Measurements from ENCODE around the gene AMFR.
A peak's percentile ranks its signal among the peaks of the same experiment; 100 is the strongest.

Gene AMFR

DNA sequence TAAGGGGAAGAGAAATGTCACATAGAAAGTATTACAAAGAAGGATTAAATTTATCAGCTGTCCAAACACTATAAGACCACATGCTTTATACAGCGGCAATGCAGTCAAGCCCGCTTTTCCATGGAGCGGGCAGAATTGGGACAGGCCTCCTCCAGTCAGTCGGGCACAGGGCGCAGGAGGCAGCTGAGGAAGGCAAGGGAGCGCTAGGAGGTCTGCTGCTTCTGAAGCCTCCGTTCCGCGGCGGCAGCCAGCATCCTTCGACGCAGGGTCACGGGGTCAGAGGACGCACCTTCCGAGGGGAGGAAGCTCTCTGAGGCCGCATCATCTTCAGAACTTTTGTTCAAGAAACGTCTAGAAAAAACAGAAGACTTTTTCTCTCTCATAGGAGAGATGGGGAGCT lies 62.6 kb downstream of the AMFR start:
- DNase-seq (ENCODE audit: low spot score): no peak

GRCh38 chr16:56362057-56362655 lies 63.2 kb downstream of the AMFR start:
- no peak for DNase-seq (ENCODE audit: low spot score)

GRCh38 chr16:56360117-56361008 lies 65.0 kb downstream of the AMFR start:
- DNase-seq (ENCODE audit: low spot score): no peak

- DNase-seq (ENCODE audit: low spot score): no peak
These were observed 67.5 kb downstream of the AMFR start for GRCh38 chr16:56357765-56358322.

GRCh38 chr16:56357241-56357764 lies 68.0 kb downstream of the AMFR start:
- no peak for DNase-seq (ENCODE audit: low spot score)

GRCh38 chr16:56356276-56357240 lies 68.8 kb downstream of the AMFR start:
- peak; percentile 62 for DNase-seq (ENCODE audit: low spot score)

GRCh38 chr16:56355786-56356275 lies 69.5 kb downstream of the AMFR start:
- no peak for DNase-seq (ENCODE audit: low spot score)

GRCh38 chr16:56355221-56355620 lies 70.1 kb downstream of the AMFR start:
- DNase-seq (ENCODE audit: low spot score): no peak

DNA sequence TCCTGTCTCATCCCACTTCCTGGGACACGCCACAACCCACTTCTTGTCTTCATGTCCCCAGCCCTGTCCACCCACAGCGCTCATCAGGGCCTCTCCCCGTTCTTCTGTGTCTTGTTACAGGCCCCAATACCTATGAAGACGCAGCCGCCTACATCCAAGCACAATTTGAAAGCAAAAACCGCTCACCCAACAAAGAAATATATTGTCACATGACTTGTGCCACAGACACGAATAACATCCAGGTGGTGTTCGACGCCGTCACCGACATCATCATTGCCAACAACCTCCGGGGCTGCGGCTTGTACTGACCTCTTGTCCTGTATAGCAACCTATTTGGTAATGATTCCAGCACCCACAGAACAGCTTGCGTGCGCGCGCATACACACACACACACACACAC lies 70.6 kb downstream of the AMFR start:
- no peak for DNase-seq (ENCODE audit: low spot score)

DNA sequence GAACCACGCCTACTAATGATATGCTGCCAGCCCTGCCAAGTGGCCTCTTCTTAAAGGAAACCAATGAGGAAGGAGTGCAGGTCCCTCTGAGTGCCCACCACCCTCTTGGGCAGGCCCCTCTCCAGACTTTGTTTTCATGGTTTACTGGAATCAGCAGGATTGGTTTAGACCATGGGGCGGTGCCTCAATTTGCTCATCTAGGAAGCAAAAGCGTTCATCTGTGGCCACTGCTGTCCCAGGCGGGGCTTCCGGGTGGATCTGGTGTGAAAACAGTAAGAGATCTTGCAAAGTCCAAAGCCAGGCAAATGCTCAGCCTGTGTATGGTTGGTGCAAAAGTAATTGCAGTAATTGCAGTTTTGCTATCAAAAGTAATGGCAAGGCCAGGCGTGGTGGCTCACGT lies 71.3 kb downstream of the AMFR start:
- no peak for DNase-seq (ENCODE audit: low spot score)

- no peak for DNase-seq (ENCODE audit: low spot score)
These were observed 72.1 kb downstream of the AMFR start for GRCh38 chr16:56353054-56353921.

- no peak for DNase-seq (ENCODE audit: low spot score)
These were observed 72.8 kb downstream of the AMFR start for GRCh38 chr16:56352351-56353053.

DNA sequence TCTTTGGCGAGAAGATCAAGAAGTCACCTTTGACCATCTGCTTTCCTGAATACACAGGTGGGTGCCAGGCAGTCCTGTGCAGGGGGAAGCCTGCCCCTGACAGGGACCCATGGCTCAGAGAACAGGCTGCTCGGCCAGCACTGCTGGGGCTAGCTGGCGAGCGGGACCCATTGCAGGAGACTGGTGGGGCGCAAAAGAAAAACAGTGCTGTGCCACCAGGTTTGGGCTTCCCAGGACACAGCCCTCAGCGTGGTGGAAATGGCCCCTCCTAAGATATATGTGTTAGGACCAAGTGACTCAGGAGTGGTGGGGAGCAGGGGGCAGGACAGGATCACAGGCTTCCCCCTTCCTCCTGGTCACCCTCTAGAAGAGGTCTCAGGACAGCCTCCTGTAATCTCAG lies 73.9 kb downstream of the AMFR start:
- DNase-seq (ENCODE audit: low spot score): no peak

DNA sequence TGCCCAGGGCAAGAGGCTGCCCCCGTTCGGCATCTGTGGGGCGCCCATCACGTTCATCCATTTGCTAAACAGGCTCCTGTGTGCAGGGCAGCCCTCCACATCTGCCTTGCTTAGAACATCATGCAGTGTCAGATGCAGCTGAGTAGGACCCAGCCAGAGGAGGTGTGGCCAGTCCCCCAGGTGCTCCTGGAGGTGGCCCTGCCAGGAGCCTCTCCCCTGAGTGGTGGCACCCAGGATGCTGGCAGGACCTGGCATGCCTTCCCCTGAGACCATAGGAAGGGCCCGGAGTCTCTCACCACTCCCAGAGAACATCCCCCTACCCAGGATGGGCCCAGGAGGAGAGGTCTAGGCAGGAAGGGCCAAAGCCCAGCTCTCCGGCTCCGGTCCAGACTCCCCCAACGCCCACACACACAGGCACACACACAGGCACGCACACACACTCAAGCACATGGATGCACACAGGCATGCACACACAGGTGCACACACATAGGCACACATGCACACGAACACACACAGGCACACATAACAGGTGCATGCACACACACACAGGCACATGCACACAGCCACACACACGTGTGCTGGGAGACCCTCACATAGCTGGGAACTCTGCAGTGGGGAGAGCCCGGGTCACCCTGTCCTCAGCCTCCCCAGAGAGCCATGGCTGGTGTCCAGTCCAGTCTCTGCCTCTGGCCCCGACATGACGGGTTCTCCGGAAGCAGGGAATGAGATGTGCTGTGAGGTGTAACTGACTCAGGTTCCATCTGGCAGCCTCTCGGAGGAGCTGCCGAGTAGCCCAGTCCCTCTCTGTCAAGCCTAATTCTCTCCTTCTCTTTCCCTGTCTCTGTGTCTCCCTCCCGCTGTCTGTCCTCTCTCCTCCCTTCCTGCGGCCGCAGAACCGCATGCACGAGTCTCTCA lies 74.6 kb downstream of the AMFR start:
- DNase-seq (ENCODE audit: low spot score): no peak

DNA sequence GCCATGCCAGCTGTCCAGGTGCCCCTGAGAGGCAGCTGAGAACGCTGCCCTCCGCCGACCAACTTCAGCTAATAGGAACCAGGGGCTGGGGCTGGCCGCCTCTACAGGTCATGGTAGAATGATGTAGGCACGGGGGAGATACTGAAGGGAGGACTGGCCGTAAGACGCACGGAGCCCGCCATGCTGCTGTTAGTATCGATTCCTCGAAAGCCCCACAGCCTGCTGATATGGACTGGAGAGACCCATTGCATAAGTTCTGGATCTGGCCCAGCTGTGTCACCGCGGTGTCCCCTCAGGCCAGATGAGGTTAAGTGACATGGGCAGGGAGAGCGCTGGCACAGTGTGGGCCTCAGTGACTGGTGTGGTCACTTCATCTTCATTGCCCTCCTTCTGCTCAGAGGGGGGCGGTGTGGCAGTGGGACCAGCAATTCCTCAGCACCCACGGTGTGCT lies 75.6 kb downstream of the AMFR start:
- no peak for DNase-seq (ENCODE audit: low spot score)

DNA sequence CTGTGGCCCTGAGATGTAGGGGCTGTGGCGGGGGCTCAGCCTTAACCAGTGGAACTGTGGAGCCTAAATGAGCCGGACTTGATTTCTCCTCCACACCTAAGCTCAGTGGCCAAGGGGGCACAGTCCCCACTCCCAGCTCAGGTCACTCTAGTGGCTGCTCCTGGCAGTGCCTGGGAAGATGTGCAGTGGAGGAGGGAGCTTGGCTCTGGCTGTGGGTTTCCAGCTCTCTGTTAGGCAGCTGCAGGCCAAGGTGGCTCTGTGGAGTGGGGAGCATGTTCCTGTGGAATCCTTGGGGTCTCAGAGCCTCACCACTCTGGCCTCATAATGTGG lies 76.3 kb downstream of the AMFR start:
- DNase-seq (ENCODE audit: low spot score): no peak

DNA sequence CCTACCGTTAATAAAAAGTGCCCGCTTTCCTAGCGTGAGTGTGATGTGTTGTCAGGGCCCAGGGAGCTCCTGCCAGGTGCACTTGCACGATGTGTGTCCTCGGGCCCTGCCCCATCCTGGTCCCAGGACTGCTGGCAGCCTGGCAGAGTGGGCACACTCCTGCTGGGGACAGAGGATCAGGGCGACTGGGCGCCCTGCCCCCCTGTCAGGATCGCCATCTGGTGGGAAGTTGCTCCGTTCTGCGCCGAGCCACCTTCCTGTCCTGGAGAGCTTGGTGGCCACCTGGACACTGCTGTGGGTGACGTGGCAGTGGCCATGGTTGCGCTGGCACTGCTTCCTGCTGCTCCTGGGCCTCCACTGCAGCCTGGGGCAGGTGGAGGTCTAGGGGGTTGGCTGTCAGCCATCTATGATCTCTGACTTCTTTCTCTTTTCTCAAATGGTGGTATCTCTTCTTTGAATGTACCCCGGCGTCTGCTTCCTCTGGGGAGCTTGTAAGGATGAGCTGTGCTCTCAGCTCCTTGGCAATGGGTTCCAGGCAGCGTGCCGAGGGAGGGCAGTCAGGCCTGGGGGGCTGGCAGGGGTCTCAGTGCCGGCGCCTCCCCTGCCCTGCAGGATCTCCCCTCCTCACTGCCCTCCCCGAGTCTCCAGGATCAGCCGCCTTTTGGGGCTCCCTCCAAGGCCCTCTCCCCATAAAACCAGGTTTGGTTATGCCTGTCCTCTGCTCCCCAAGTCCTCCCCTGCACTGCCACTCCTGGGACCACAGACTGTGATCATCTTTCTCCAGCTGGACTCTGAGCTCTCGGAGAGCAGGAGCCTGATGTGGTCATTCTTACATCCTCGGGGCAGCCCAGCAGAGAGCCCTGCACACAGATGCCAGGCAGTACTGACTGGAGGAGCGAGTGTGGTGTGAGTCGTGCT lies 76.9 kb downstream of the AMFR start:
- no peak for DNase-seq (ENCODE audit: low spot score)

- DNase-seq (ENCODE audit: low spot score): no peak
These were observed 77.7 kb downstream of the AMFR start for GRCh38 chr16:56347670-56348069.

All from putamen (tissue), 1 donor.